Measurements from ENCODE around the gene SPRED2.

Gene SPRED2

DNA sequence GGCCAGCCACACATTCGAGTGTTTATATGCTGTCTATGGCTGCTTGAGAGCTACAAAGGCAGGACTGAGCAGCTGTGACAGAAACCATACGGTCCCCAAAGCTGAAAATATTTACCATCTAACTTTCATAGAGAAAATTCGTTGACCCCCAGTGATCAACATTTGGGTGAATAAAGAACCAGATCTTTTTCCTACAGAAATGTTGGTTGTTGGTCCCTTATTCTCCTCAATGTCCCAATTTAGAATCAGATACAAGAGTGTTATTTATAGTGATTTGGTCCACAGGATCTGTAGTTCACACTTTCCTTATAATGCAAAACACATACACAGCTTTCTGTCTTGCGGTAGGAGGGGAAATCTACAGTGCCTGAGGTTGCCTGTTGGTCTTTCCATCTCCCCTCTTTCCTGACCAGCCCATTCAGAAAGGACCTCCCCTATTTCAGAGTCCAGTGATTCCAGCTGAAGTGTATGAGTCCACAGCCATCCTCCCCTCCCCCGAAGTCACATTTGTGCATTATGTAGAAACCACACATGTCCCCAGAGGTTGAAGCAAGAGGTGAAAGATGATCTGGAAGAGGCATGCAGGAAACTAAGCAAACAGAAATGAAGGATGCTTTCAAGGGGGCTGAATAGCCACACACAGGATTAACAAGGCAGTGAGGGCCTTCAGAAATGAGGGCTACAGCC, 61.9 kb downstream of the SPRED2 start:
- ChIA-PET CTCF (no interaction called here), POLR2A (interaction anchor here (1.2 kb wide), 1 partner anchor 143 kb away, joined by 3 read pairs; the partner anchor contains the start of gene ACTR2)
- DNase-seq (ENCODE audit: extremely low spot score) = no peak
- TF ChIP-seq FOXM1 (IDR thresholded peaks at IDR 0.05; ENCODE audit: borderline replicate concordance) (no peak), SP1 (IDR thresholded peaks at IDR 0.05) (no peak), PKNOX1 (IDR thresholded peaks at IDR 0.05) (no peak), TARDBP (IDR thresholded peaks at IDR 0.05) (no peak), NFRKB (IDR thresholded peaks at IDR 0.05) (no peak), FOXK2 (IDR thresholded peaks at IDR 0.05) (no peak), CTBP1 (IDR thresholded peaks at IDR 0.05; ENCODE audit: borderline replicate concordance) (no peak), ZNF384 (IDR thresholded peaks at IDR 0.05) (no peak), LEF1 (IDR thresholded peaks at IDR 0.05; ENCODE audit: borderline replicate concordance) (no peak), ELF4 (IDR thresholded peaks at IDR 0.05) (no peak), BHLHE40 (IDR thresholded peaks at IDR 0.05; ENCODE audit: borderline replicate concordance) (no peak), HDGF (IDR thresholded peaks at IDR 0.05; ENCODE audit: borderline replicate concordance) (no peak)

DNA sequence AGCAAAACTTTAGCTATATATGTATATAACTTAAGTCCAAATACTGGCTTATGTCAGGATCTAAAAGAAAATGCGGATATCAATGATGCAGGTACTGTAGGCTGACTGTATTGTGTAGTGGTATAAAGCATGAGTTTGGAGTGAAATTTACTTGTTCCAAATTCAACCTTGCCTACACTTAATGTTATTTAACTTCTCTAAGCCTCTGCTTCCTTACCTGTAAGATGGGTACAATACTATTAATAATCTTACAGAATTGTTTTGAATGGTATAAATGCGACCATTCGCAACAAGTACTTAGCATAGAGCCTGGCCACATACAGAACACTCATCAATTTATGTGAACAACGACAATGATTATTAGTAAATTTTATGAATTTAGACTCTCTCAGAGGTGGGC, 62.4 kb downstream of the SPRED2 start:
- CTCF ChIA-PET = no interaction called here
- POLR2A ChIA-PET = interaction anchor here (1.2 kb wide), 1 partner anchor 142 kb away, joined by 3 read pairs; the partner anchor contains the start of gene ACTR2
- DNase-seq (ENCODE audit: extremely low spot score) = no peak
- no peak for TF ChIP-seq HDGF (IDR thresholded peaks at IDR 0.05; ENCODE audit: borderline replicate concordance)
- TF ChIP-seq SP1 (IDR thresholded peaks at IDR 0.05) = no peak
- TF ChIP-seq ARNT (IDR thresholded peaks at IDR 0.05) = no peak
- no peak for TF ChIP-seq LEF1 (IDR thresholded peaks at IDR 0.05; ENCODE audit: borderline replicate concordance)
- TF ChIP-seq NFRKB (IDR thresholded peaks at IDR 0.05) = no peak
- TF ChIP-seq FOXA1 (IDR thresholded peaks at IDR 0.05) = no peak
- TF ChIP-seq FOXK2 (IDR thresholded peaks at IDR 0.05) = no peak
- TF ChIP-seq ELF4 (IDR thresholded peaks at IDR 0.05) = no peak
- TF ChIP-seq FOXM1 (IDR thresholded peaks at IDR 0.05; ENCODE audit: borderline replicate concordance) = no peak
- TF ChIP-seq L3MBTL2 (conservative IDR thresholded peaks at IDR 0.05) = no peak
- TF ChIP-seq SUZ12 (IDR thresholded peaks at IDR 0.05) = no peak
- no peak for TF ChIP-seq PKNOX1 (IDR thresholded peaks at IDR 0.05)
- no peak for TF ChIP-seq ZNF384 (IDR thresholded peaks at IDR 0.05)
- no peak for TF ChIP-seq BHLHE40 (IDR thresholded peaks at IDR 0.05; ENCODE audit: borderline replicate concordance)
- no peak for TF ChIP-seq TARDBP (IDR thresholded peaks at IDR 0.05)
- no peak for TF ChIP-seq CTBP1 (IDR thresholded peaks at IDR 0.05; ENCODE audit: borderline replicate concordance)

DNA sequence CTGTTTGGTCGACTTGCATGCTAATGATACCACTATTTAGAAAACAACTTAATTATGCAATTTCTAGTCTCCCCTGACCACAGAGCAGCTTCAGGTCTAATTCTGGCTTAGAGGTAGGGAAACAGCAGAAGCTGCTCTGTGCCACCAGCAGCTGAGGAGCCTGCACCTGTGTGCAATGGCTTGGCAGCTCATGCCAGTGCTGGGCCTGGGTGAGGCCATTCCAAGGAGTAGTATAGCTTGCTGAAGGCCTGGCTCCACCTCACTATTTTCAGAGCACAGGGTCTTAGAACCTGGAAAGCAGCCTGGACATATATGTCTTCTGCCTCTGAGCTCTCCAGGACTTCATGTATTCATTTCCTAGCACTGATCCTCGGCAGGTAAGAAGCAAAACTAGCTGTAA, 62.8 kb downstream of the SPRED2 start:
- no peak for DNase-seq (ENCODE audit: extremely low spot score)
- no peak for TF ChIP-seq ZNF384 (IDR thresholded peaks at IDR 0.05)
- no peak for TF ChIP-seq NFRKB (IDR thresholded peaks at IDR 0.05)
- no peak for TF ChIP-seq ELF4 (IDR thresholded peaks at IDR 0.05)
- no peak for TF ChIP-seq SP1 (IDR thresholded peaks at IDR 0.05)
- no peak for TF ChIP-seq FOXK2 (IDR thresholded peaks at IDR 0.05)
- no peak for TF ChIP-seq TARDBP (IDR thresholded peaks at IDR 0.05)
- no peak for TF ChIP-seq SUZ12 (IDR thresholded peaks at IDR 0.05)
- TF ChIP-seq CTBP1 (IDR thresholded peaks at IDR 0.05; ENCODE audit: borderline replicate concordance) = no peak
- TF ChIP-seq BHLHE40 (IDR thresholded peaks at IDR 0.05; ENCODE audit: borderline replicate concordance) = no peak
- POLR2A ChIA-PET = no interaction called here
- CTCF ChIA-PET = no interaction called here

DNA sequence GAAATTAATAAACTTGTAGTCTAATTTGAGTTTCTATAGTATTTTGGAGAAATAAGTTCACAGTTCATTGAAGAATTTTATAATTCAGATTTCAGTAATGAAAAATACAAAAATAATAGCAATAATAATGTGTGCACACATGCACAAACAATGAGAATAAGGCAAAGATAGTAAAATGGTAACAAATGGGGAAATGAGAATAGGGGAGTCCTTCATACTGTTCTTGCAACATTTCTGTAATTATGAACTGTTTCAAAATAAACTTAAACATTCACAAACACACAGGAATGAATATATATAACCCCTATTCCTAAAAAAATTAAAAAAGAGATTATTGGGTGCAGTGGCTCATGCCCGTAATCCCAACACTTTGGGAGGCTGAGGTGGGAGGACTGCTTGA, 63.9 kb downstream of the SPRED2 start:
- CTCF ChIA-PET = no interaction called here
- no peak for DNase-seq (ENCODE audit: extremely low spot score)
- TF ChIP-seq SP1 (IDR thresholded peaks at IDR 0.05) = no peak
- no peak for TF ChIP-seq FOXA1 (IDR thresholded peaks at IDR 0.05)
- TF ChIP-seq CTBP1 (IDR thresholded peaks at IDR 0.05; ENCODE audit: borderline replicate concordance) = no peak
- TF ChIP-seq LEF1 (IDR thresholded peaks at IDR 0.05; ENCODE audit: borderline replicate concordance) = no peak
- no peak for TF ChIP-seq BHLHE40 (IDR thresholded peaks at IDR 0.05; ENCODE audit: borderline replicate concordance)
- no peak for TF ChIP-seq TARDBP (IDR thresholded peaks at IDR 0.05)
- TF ChIP-seq ELF4 (IDR thresholded peaks at IDR 0.05) = no peak
- no peak for TF ChIP-seq HDGF (IDR thresholded peaks at IDR 0.05; ENCODE audit: borderline replicate concordance)
- no peak for TF ChIP-seq PKNOX1 (IDR thresholded peaks at IDR 0.05)
- TF ChIP-seq FOXK2 (IDR thresholded peaks at IDR 0.05) = no peak
- no peak for TF ChIP-seq SUZ12 (IDR thresholded peaks at IDR 0.05)
- TF ChIP-seq FOXM1 (IDR thresholded peaks at IDR 0.05; ENCODE audit: borderline replicate concordance) = no peak
- TF ChIP-seq ZNF384 (IDR thresholded peaks at IDR 0.05) = no peak
- TF ChIP-seq NFRKB (IDR thresholded peaks at IDR 0.05) = no peak
- POLR2A ChIA-PET = interaction anchor here (1.9 kb wide), 1 partner anchor 15 kb away, joined by 5 read pairs; no protein-coding TSS in a partner anchor

GRCh38 chr2:65367524-65367923, 64.9 kb downstream of the SPRED2 start:
- ChIA-PET CTCF (interaction anchor here (0.9 kb wide), 1 partner anchor 15 kb away, joined by 3 read pairs; no protein-coding TSS in a partner anchor), POLR2A (interaction anchor here (1.4 to 1.9 kb wide), 4 partner anchors 16 to 140 kb away, joined by 3 to 5 read pairs (median 4); partner anchors contain the start of genes ACTR2 and SPRED2)
- DNase-seq (ENCODE audit: extremely low spot score) = no peak
- no peak for TF ChIP-seq FOXK2 (IDR thresholded peaks at IDR 0.05)
- no peak for TF ChIP-seq SUZ12 (IDR thresholded peaks at IDR 0.05)
- TF ChIP-seq TARDBP (IDR thresholded peaks at IDR 0.05) = no peak
- no peak for TF ChIP-seq ZNF384 (IDR thresholded peaks at IDR 0.05)
- no peak for TF ChIP-seq BHLHE40 (IDR thresholded peaks at IDR 0.05; ENCODE audit: borderline replicate concordance)
- TF ChIP-seq ARNT (IDR thresholded peaks at IDR 0.05) = no peak
- no peak for TF ChIP-seq L3MBTL2 (conservative IDR thresholded peaks at IDR 0.05)
- TF ChIP-seq FOXA1 (IDR thresholded peaks at IDR 0.05) = no peak
- no peak for TF ChIP-seq HDGF (IDR thresholded peaks at IDR 0.05; ENCODE audit: borderline replicate concordance)
- no peak for TF ChIP-seq FOXM1 (IDR thresholded peaks at IDR 0.05; ENCODE audit: borderline replicate concordance)
- no peak for TF ChIP-seq PKNOX1 (IDR thresholded peaks at IDR 0.05)
